Measurements from ENCODE around the gene ADM2. TPM values are rescaled to one million over a fixed set of nuclear protein-coding genes. Genes with fewer than 3 reads are reported as not detected.

Gene ADM2
- total RNA-seq, 1 donor from 2014 or later = 1.7 TPM

DNA sequence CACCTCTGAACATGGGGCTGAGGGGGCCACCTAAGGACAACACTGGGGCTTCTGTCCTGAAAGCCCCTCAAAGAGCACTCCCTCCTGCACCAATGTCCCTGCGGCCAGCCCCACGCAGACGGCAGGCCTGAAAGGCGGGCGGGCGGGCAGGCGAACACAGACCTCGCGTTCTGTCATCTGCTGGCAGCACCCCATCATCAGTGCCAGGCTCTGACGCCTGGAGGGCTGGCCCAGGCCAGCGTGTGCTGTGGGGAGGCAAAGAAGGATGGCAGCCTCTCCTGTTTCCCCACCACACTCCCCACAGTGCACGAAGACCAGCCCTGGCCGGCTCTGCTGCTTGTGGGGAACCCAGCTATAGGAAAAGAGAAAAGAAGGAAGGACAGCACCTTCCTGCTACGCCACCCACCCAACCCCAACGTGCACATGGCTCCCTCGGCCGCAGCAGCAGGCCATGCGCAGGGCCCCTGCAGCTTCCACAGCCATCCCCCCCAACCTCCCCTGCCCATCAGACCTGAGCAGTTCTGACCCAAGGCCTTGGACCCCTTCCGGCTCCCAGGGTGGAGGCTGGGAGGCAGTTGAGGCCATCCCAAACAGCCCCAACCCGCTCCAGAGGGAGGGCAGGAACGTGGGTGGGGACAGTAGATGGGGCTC, 10.0 kb upstream of the ADM2 start:
- peaks cover 4% of the 10 kb centered on the region for H3K36me3 Mint-ChIP-seq (ENCODE audit: low read depth)
- TF ChIP-seq, protein P1, sequence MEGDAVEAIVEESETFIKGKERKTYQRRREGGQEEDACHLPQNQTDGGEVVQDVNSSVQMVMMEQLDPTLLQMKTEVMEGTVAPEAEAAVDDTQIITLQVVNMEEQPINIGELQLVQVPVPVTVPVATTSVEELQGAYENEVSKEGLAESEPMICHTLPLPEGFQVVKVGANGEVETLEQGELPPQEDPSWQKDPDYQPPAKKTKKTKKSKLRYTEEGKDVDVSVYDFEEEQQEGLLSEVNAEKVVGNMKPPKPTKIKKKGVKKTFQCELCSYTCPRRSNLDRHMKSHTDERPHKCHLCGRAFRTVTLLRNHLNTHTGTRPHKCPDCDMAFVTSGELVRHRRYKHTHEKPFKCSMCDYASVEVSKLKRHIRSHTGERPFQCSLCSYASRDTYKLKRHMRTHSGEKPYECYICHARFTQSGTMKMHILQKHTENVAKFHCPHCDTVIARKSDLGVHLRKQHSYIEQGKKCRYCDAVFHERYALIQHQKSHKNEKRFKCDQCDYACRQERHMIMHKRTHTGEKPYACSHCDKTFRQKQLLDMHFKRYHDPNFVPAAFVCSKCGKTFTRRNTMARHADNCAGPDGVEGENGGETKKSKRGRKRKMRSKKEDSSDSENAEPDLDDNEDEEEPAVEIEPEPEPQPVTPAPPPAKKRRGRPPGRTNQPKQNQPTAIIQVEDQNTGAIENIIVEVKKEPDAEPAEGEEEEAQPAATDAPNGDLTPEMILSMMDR (conservative IDR thresholded peaks at IDR 0.05) = no peak
- peaks cover 2% of the 10 kb centered on the region for H3K27me3 Mint-ChIP-seq (ENCODE audit: low read depth)
- H3K4me3 Mint-ChIP-seq = peak overlapping the region; percentile 73
- H3K4me1 Mint-ChIP-seq = peaks cover 23% of the 10 kb centered on the region
- no peak for DNase-seq (ENCODE audit: low read depth, low spot score)
- no peaks in the 10 kb centered on the region for H3K9me3 Mint-ChIP-seq
- H3K27ac Mint-ChIP-seq (ENCODE audit: unreplicated experiment) = no peak overlapping the region

DNA sequence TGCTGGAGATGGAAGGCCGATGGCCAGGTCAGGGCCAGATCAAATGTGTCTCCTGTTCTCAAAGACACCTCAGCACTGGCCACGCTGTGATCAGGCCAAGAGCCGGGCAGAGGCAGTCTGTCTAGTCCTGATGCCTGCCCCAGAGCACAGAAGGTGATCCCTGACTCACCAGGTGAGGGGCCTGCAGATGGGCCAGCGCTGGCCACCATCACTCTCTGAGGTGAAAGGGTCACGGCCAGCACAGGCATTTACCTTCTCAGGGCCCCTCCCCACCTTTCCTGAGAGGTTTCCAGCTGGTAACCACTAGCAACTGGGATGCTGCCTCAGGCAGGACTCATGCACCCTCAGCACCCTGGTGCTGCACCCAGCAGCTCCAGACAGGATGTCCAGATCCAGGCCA, 9.4 kb upstream of the ADM2 start:
- TF ChIP-seq, protein P1 (conservative IDR thresholded peaks at IDR 0.05) = no peak
- Mint-ChIP-seq H3K36me3 (ENCODE audit: low read depth) (peaks cover under 1% of the 10 kb centered on the region), H3K27me3 (ENCODE audit: low read depth) (peaks cover 4% of the 10 kb centered on the region), H3K4me1 (peaks cover 28% of the 10 kb centered on the region), H3K27ac (ENCODE audit: unreplicated experiment) (no peak overlapping the region), H3K4me3 (peak overlapping the region; percentile 73), H3K9me3 (no peaks in the 10 kb centered on the region)
- DNase-seq (ENCODE audit: low read depth, low spot score) = no peak

GRCh38 chr22:50473088-50473487, 8.3 kb upstream of the ADM2 start:
- TF ChIP-seq, protein P1 (conservative IDR thresholded peaks at IDR 0.05) = peak; percentile 38
- H3K4me1 Mint-ChIP-seq = peaks cover 33% of the 10 kb centered on the region
- peaks cover 10% of the 10 kb centered on the region for H3K27me3 Mint-ChIP-seq (ENCODE audit: low read depth)
- no peak overlapping the region for H3K27ac Mint-ChIP-seq (ENCODE audit: unreplicated experiment)
- H3K4me3 Mint-ChIP-seq = peak overlapping the region; percentile 91
- H3K9me3 Mint-ChIP-seq = no peaks in the 10 kb centered on the region
- DNase-seq (ENCODE audit: low read depth, low spot score) = no peak
- H3K36me3 Mint-ChIP-seq (ENCODE audit: low read depth) = no peaks in the 10 kb centered on the region

DNA sequence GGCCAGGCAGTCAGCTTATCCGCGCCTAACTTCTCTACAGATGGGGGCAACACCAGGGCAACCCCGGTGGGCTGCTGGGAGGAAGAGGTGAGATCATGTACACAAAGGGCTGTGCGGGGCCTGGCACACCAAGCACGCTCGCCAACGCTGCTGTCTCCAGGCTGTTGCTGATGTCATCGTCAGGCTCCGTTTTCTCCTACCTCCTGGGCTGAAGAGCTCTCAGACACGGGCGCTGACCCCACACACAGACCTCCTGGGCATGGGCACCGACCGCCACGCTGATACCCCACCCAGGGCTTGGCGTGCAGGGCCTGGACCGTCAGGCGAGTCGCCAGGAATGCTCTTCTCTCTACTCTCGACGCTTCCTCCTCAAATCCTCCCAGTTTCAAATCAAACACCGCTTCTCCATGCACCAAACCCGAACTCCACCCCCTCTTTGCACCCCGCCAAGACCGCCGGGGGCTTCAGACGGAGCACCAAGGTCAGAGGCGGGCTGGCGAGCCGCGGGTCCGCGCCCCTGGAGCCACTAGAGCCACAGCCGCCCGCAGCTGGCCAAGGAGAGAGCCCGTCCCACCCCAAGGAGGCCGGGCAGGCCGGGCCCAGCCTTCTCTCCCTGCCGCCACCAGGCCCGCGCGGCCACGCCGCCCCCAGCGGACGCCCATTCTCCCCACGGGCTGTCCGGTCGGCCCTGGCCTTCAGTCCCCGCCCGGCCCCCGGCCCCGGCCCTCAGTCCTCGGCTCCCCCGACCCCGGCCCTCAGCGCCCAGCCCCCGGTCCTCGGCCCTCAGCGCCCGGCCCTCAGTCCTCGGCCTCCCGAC, 7.3 kb upstream of the ADM2 start:
- H3K27me3 Mint-ChIP-seq (ENCODE audit: low read depth) = peaks cover 19% of the 10 kb centered on the region
- H3K4me1 Mint-ChIP-seq = peaks cover 33% of the 10 kb centered on the region
- peak; percentile 27 for DNase-seq (ENCODE audit: low read depth, low spot score)
- no peaks in the 10 kb centered on the region for H3K36me3 Mint-ChIP-seq (ENCODE audit: low read depth)
- no peaks in the 10 kb centered on the region for H3K9me3 Mint-ChIP-seq
- H3K27ac Mint-ChIP-seq (ENCODE audit: unreplicated experiment) = peak overlapping the region; percentile 97
- TF ChIP-seq, protein P1 (conservative IDR thresholded peaks at IDR 0.05) = peak; percentile 11
- peak overlapping the region; percentile 91 for H3K4me3 Mint-ChIP-seq

- Mint-ChIP-seq H3K36me3 (ENCODE audit: low read depth) (no peaks in the 10 kb centered on the region), H3K27ac (ENCODE audit: unreplicated experiment) (peak within 1 kb of the TSS; percentile 97), H3K9me3 (no peaks in the 10 kb centered on the region), H3K4me1 (peaks cover 33% of the 10 kb centered on the region), H3K27me3 (ENCODE audit: low read depth) (peaks cover 28% of the 10 kb centered on the region), H3K4me3 (peak within 1 kb of the TSS; percentile 91)
- TF ChIP-seq, protein P1 (conservative IDR thresholded peaks at IDR 0.05) = no peak
- DNase-seq (ENCODE audit: low read depth, low spot score) = peak; percentile 86
Observed at GRCh38 chr22:50474710-50475651, 6.4 kb upstream of the ADM2 start, which contains the start of gene SBF1. Gene SBF1 (minus strand): TSS chr22:50475035. CDS start chr22:50474840, 195 bp downstream.

Data from neural crest cell (in vitro differentiated cells).